ENCODE data around the gene TRIM3. TPM values are rescaled to one million over a fixed set of nuclear protein-coding genes. Genes with fewer than 3 reads are reported as not detected.

The TRIM3 gene
- total RNA-seq, 1 experiment from 2014 or later, result 7.4 TPM

DNA sequence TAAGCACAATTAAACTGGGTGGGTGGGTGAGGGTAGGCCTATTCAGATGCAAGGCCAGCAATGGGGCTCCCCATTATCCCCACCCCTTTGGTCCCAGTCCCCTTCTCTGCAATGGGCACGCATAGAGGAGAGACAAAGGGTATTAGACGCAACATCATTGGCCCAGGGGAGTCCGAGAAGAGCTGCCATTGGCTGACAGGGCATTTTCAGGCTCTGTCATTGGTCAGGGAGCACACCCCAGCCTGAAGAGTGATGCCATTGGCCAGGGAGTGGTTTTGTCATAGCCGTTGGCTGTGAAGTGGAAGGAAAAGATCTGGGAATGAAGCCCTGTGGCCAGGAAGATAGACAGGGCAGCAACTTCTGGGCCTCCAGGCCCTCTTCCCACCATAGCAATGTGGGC is 2.8 kb upstream of the TRIM3 start:
- POLR2A ChIA-PET, result interaction anchor here (1.4 kb wide), 1 partner anchor 101 kb away, joined by 3 read pairs; no protein-coding TSS in a partner anchor
- Mint-ChIP-seq H3K9me3 (ENCODE audit: unreplicated experiment) (no peaks in the 10 kb centered on the region), H3K27me3 (ENCODE audit: insufficient read depth, unreplicated experiment) (no peaks in the 10 kb centered on the region), H3K4me3 (ENCODE audit: unreplicated experiment) (no peak overlapping the region), H3K27ac (ENCODE audit: low read depth, unreplicated experiment) (no peak overlapping the region), H3K36me3 (ENCODE audit: insufficient read depth, unreplicated experiment) (peaks cover 28% of the 10 kb centered on the region), H3K4me1 (ENCODE audit: insufficient read depth, unreplicated experiment) (peaks cover 16% of the 10 kb centered on the region)
- CTCF ChIA-PET, result interaction anchor here (0.6 to 3.0 kb wide), 5 partner anchors 32 to 229 kb away, joined by 3 to 14 read pairs (median 5); no protein-coding TSS in a partner anchor
- no TSS peak for BruUV-seq (replicated peaks)
- no peak for DNase-seq (ENCODE audit: unreplicated experiment)
- TF ChIP-seq, protein P1, sequence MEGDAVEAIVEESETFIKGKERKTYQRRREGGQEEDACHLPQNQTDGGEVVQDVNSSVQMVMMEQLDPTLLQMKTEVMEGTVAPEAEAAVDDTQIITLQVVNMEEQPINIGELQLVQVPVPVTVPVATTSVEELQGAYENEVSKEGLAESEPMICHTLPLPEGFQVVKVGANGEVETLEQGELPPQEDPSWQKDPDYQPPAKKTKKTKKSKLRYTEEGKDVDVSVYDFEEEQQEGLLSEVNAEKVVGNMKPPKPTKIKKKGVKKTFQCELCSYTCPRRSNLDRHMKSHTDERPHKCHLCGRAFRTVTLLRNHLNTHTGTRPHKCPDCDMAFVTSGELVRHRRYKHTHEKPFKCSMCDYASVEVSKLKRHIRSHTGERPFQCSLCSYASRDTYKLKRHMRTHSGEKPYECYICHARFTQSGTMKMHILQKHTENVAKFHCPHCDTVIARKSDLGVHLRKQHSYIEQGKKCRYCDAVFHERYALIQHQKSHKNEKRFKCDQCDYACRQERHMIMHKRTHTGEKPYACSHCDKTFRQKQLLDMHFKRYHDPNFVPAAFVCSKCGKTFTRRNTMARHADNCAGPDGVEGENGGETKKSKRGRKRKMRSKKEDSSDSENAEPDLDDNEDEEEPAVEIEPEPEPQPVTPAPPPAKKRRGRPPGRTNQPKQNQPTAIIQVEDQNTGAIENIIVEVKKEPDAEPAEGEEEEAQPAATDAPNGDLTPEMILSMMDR (IDR thresholded peaks at IDR 0.05; ENCODE audit: unreplicated experiment), result no peak
- intact Hi-C loops (cut with micrococcal nuclease), result loop anchor here (10.0 kb wide), 1 partner anchor 128 kb away; the partner anchor contains the start of genes ILK and RRP8

DNA sequence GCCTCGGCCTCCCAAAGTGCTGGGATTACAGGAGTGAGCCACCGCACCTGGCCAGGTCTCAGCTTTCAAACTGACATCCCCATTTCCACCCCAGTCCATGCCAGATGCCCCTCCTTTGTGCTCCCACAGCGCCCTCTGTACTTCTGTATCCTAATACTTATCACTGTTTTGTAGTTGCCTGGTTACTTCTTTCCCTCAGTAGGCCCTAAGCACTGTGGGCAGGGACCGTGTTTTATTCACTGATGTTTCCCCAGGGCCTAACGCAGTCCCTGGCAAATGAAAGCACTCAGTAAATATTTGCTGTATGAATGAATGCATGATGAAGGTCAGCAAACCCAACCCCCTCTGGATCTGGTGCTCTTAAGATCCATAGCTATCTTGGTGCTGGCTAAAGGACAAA is 2.2 kb upstream of the TRIM3 start:
- H3K4me1 Mint-ChIP-seq (ENCODE audit: insufficient read depth, unreplicated experiment), result peaks cover 15% of the 10 kb centered on the region
- DNase-seq (ENCODE audit: unreplicated experiment), result no peak
- ChIA-PET CTCF (interaction anchor here (0.6 to 3.2 kb wide), 7 partner anchors 31 to 1271 kb away, joined by 3 to 22 read pairs (median 3); no protein-coding TSS in a partner anchor), POLR2A (interaction anchor here (1.4 to 1.8 kb wide), 3 partner anchors 23 to 100 kb away, joined by 3 to 8 read pairs (median 3); partner anchors contain the start of gene SMPD1)
- intact Hi-C loops (cut with micrococcal nuclease), result loop anchor here (10.0 kb wide), 1 partner anchor 129 kb away; the partner anchor contains the start of genes ILK and RRP8
- H3K27me3 Mint-ChIP-seq (ENCODE audit: insufficient read depth, unreplicated experiment), result no peaks in the 10 kb centered on the region
- H3K27ac Mint-ChIP-seq (ENCODE audit: low read depth, unreplicated experiment), result no peak overlapping the region
- H3K4me3 Mint-ChIP-seq (ENCODE audit: unreplicated experiment), result no peak overlapping the region
- no peaks in the 10 kb centered on the region for H3K9me3 Mint-ChIP-seq (ENCODE audit: unreplicated experiment)
- BruUV-seq (replicated peaks), result no TSS peak
- peaks cover 21% of the 10 kb centered on the region for H3K36me3 Mint-ChIP-seq (ENCODE audit: insufficient read depth, unreplicated experiment)
- TF ChIP-seq, protein P1 (IDR thresholded peaks at IDR 0.05; ENCODE audit: unreplicated experiment), result no peak

DNA sequence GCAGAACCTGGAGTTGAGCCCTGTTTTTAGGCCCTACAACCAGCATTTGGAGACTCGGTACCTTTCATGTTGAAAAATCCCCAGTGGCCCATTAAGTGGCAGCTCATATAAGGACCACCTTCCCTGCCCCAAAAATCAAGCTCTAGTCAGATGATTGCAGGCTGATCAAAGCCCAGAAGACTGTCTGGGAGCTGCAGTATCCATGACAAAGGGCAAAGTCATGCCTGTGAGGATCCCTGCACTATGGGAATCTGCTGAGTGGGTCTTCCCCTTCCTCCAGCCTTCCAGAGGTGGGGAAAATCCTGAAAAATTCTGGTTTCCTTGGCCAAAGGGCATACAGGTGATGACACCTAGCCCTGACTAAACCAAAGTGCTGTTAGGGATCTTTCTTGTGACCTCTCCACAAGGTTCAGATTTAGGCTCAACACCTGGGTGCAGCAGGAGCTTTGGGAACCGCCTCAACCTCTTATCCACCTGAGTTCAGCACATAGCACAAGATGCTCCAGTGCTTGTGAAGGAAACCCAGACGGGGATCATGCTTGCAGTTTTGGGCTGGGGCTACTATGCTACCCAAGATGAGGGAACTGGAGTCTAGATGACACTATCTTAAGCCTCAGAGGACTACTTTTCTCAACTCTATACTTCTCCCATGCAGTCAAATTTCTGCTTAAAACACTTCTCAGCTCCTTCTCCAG is 1.2 kb upstream of the TRIM3 start:
- H3K36me3 Mint-ChIP-seq (ENCODE audit: insufficient read depth, unreplicated experiment), result peaks cover 20% of the 10 kb centered on the region
- TF ChIP-seq, protein P1 (IDR thresholded peaks at IDR 0.05; ENCODE audit: unreplicated experiment), result no peak
- BruUV-seq (replicated peaks), result no TSS peak
- intact Hi-C loops (cut with micrococcal nuclease), result loop anchor here (10.0 kb wide), 1 partner anchor 130 kb away; the partner anchor contains the start of genes ILK and RRP8
- H3K27me3 Mint-ChIP-seq (ENCODE audit: insufficient read depth, unreplicated experiment), result no peaks in the 10 kb centered on the region
- H3K9me3 Mint-ChIP-seq (ENCODE audit: unreplicated experiment), result no peaks in the 10 kb centered on the region
- H3K4me1 Mint-ChIP-seq (ENCODE audit: insufficient read depth, unreplicated experiment), result peaks cover 11% of the 10 kb centered on the region
- peak overlapping the region; percentile 87 for H3K27ac Mint-ChIP-seq (ENCODE audit: low read depth, unreplicated experiment)
- H3K4me3 Mint-ChIP-seq (ENCODE audit: unreplicated experiment), result peak overlapping the region; percentile 83
- POLR2A ChIA-PET, result interaction anchor here (0.8 to 1.8 kb wide), 6 partner anchors 22 to 225 kb away, joined by 3 to 8 read pairs (median 3); partner anchors contain the start of gene SMPD1
- DNase-seq (ENCODE audit: unreplicated experiment), result no peak
- CTCF ChIA-PET, result interaction anchor here (0.6 to 3.2 kb wide), 7 partner anchors 31 to 1270 kb away, joined by 3 to 22 read pairs (median 3); no protein-coding TSS in a partner anchor

DNA sequence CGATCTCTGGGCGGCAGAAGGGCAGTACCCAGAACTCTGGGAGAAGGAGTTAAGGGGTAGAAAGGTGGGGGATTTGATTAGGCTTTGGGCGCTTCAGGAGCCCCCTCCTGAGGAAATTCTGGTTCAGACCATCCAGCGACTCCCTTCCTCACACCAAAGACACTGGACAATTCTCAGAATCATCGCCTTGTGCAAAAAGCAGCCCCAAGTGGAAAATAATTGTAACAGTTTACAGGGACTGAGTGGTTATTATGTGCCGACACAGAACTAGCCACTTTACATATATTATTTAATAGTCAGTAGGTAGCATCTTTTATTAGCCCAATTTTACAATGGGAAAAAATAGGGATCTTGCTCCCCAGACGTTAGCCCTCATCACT is 662 bp upstream of the TRIM3 start:
- Mint-ChIP-seq H3K9me3 (ENCODE audit: unreplicated experiment) (no peaks in the 10 kb centered on the region), H3K4me1 (ENCODE audit: insufficient read depth, unreplicated experiment) (peaks cover 11% of the 10 kb centered on the region), H3K27me3 (ENCODE audit: insufficient read depth, unreplicated experiment) (no peaks in the 10 kb centered on the region), H3K36me3 (ENCODE audit: insufficient read depth, unreplicated experiment) (peaks cover 18% of the 10 kb centered on the region), H3K4me3 (ENCODE audit: unreplicated experiment) (peak overlapping the region; percentile 83), H3K27ac (ENCODE audit: low read depth, unreplicated experiment) (peak overlapping the region; percentile 87)
- ChIA-PET CTCF (interaction anchor here (0.6 to 3.2 kb wide), 5 partner anchors 32 to 146 kb away, joined by 3 to 22 read pairs (median 3); no protein-coding TSS in a partner anchor), POLR2A (interaction anchor here (1.1 to 3.4 kb wide), 6 partner anchors 7 to 224 kb away, joined by 3 to 14 read pairs (median 6); partner anchors contain the start of genes ARFIP2, SMPD1 and TIMM10B)
- TF ChIP-seq, protein P1 (IDR thresholded peaks at IDR 0.05; ENCODE audit: unreplicated experiment), result no peak
- no peak for DNase-seq (ENCODE audit: unreplicated experiment)
- no TSS peak for BruUV-seq (replicated peaks)
- intact Hi-C loops (cut with micrococcal nuclease), result loop anchor here (10.0 kb wide), 1 partner anchor 130 kb away; the partner anchor contains the start of genes ILK and RRP8

Measured in MCF 10A (cell line).